Amniotic stem cell (primary cell): ENCODE data around the gene ILK.

ENCODE experiments used
- DNase-seq: peaks from one replicate; lab custom pipeline; 2025; lab: John Stamatoyannopoulos, UW

Gene ILK

DNA sequence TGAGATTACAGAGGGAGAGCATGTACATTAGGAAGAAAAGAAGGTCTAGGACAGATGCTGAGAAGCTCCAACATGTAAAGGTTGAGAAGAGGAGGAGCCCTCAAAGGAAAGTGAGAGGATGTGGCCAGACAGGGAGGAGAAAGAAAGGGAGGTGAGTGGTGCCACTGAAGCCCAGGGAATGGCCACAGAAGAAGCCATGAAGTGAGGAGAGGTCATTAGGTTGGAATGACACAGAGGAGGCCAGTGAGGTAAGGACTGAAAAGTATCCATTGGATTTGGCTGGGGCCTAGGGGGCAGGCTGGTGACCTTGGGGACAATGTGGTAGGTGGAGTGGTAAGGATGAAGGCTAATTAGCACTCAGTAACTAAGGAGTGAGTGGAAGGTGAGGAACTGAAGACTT lies 55.1 kb downstream of the ILK start:
- DNase-seq = no peak
